Suprapubic skin (tissue), 4 donors: Measurements from ENCODE around the gene GPD1L. TPM values are rescaled to one million over a fixed set of nuclear protein-coding genes. Genes with fewer than 3 reads are reported as not detected.

Source experiments
- DNase-seq, 2 donors: peaks; one replicate each; pipeline ENCODE4 v3.0.0-alpha.2; 2019; ENCODE audit warnings: low spot score in 2 of 2
- H3K27ac ChIP-seq: fragments of 200-600 bp; sonication (generic); one replicate; pipeline ENCODE4 v1.5.1; 2019
- H3K27me3 ChIP-seq: fragments of 200-600 bp; sonication (generic); one replicate; pipeline ENCODE4 v1.5.1; 2019
- H3K36me3 ChIP-seq: fragments of 200-600 bp; sonication (generic); one replicate; pipeline ENCODE4 v1.5.1; 2019
- H3K4me1 ChIP-seq: fragments of 200-600 bp; sonication (generic); one replicate; pipeline ENCODE4 v1.5.1; 2019
- H3K4me3 ChIP-seq: fragments of 200-600 bp; sonication (generic); one replicate; pipeline ENCODE4 v1.5.1; 2019; ENCODE audit warnings: mild to moderate bottlenecking
- H3K9me3 ChIP-seq: fragments of 200-600 bp; sonication (generic); one replicate; pipeline ENCODE4 v1.5.1; 2019
- EP300 ChIP-seq: sonication (generic); formaldehyde crosslinking; IDR thresholded peaks from one replicate; pipeline ENCODE4 v1.6.1; 2017; ENCODE audit warnings: antibody characterized with exemption
- POLR2A ChIP-seq, 2 donors: fragments of 450-650 bp; IDR thresholded peaks; one replicate each; pipeline ENCODE4 v1.6.1; 2017; ENCODE audit warnings: antibody characterized with exemption in 2 of 2, mild to moderate bottlenecking in 2 of 2, moderate library complexity in 2 of 2
- POLR2AphosphoS5 ChIP-seq, 3 donors: sonication (generic); formaldehyde crosslinking; IDR thresholded peaks; one replicate each; pipeline ENCODE4 v1.6.1; 2017; ENCODE audit warnings: antibody characterized with exemption in 3 of 3
- WGBS: methylation state at CpG from one replicate; pipeline ENCODE4 v1.1.5; 2018; 5-methylcytosine and 5-hydroxymethylcytosine counted together
- total RNA-seq, 4 donors: library from RNA; depleted of rRNA; stranded (reverse); fragments of >200 nt; gene quantifications; one replicate each; pipeline ENCODE4 v1.1.0, GENCODE V29; 2016
- TF ChIP-seq, protein P1 (sequence below), 2 donors: fragments of 200-600 bp in 1 of 2; fragments of 450-650 bp in 1 of 2; sonication (generic) in 1 of 2; IDR thresholded peaks; one replicate each; pipeline ENCODE4 v1.5.1; 2016 to 2019; ENCODE audit warnings: antibody characterized with exemption in 2 of 2, mild to moderate bottlenecking in 1 of 2, moderate library complexity in 1 of 2

The GPD1L gene
- total RNA-seq, 4 donors from 2014 or later = 21.4 to 79.9 (median 28.5) TPM

DNA sequence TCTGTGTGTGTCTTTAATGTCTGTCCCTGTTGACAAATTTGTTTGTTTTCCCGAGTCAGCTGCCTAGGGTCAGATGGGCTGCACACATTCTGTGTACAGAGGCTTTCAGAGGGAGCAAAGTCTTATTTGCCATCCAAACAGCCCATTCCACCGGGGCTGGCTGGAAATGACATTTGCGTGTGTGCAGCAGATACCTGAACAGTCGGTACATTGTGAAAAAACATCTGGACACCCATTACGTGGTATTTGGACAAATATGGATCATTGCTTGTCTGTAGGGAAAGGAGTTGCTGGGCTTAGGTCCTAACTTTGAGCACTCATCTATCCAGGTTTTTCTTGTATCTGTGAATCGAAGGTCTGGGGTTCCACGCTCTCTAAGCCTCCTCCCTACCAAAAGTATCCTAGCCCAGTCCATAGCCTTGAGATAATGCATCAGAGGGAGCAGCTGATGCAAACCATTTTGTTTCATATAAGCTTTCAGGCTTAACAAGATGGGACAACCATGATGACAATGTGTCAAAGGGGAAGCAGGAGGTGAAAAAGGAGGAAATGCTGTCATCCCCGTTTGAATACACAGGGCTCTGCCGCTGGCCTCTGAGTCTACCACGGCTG is 109.9 kb downstream of the GPD1L start:
- TF ChIP-seq POLR2AphosphoS5 (IDR thresholded peaks at IDR 0.05) = no peak
- TF ChIP-seq POLR2A (IDR thresholded peaks at IDR 0.05) = no peak
- TF ChIP-seq, protein P1, sequence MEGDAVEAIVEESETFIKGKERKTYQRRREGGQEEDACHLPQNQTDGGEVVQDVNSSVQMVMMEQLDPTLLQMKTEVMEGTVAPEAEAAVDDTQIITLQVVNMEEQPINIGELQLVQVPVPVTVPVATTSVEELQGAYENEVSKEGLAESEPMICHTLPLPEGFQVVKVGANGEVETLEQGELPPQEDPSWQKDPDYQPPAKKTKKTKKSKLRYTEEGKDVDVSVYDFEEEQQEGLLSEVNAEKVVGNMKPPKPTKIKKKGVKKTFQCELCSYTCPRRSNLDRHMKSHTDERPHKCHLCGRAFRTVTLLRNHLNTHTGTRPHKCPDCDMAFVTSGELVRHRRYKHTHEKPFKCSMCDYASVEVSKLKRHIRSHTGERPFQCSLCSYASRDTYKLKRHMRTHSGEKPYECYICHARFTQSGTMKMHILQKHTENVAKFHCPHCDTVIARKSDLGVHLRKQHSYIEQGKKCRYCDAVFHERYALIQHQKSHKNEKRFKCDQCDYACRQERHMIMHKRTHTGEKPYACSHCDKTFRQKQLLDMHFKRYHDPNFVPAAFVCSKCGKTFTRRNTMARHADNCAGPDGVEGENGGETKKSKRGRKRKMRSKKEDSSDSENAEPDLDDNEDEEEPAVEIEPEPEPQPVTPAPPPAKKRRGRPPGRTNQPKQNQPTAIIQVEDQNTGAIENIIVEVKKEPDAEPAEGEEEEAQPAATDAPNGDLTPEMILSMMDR (IDR thresholded peaks at IDR 0.05) = no peak
- TF ChIP-seq EP300 = no peak
- Histone ChIP-seq H3K36me3 (no peaks in the 10 kb centered on the region), H3K27me3 (no peaks in the 10 kb centered on the region), H3K4me1 (no peaks in the 10 kb centered on the region), H3K9me3 (no peaks in the 10 kb centered on the region), H3K4me3 (no peak overlapping the region), H3K27ac (no peak overlapping the region)
- no peak for DNase-seq
- WGBS = 65% methylated on average over 10 of the region's 10 CpGs

DNA sequence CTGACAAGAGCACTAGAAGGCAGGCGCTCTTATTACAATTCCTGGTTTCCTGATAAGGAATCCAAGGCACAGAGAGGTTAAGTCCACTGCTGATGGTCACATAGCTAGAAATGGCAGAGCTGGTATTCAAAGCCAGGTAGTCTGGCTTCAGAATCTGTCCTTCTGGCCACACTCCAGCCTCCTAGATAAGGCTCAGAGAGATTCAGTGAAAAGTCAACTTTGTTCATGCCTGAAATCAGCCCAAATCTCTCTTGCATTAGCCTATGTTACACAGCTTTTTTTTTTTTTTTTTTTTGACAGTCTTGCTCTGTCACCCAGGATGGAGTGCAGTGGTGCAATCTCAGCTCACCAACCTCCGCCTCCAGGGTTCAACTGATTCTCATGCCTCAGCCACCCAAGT is 110.9 kb downstream of the GPD1L start:
- Histone ChIP-seq H3K27ac (no peak overlapping the region), H3K4me3 (no peak overlapping the region), H3K9me3 (no peaks in the 10 kb centered on the region), H3K4me1 (no peaks in the 10 kb centered on the region), H3K27me3 (no peaks in the 10 kb centered on the region), H3K36me3 (no peaks in the 10 kb centered on the region)
- no peak for DNase-seq
- WGBS = 89% methylated on average over 2 of the region's 2 CpGs
- TF ChIP-seq, protein P1 (IDR thresholded peaks at IDR 0.05) = no peak
- TF ChIP-seq EP300 = no peak

Other genes with a start within 250 kb of the GPD1L start
- 10 to 100 TPM; 12.5 to 38.3 (median 22.7) TPM for gene OSBPL10, start 125.4 kb upstream of the GPD1L start, total RNA-seq
- gene ZNF860, start 124.9 kb upstream of the GPD1L start, total RNA-seq = 1 to 10 TPM; 1.2 to 3.4 (median 1.7) TPM
- gene CMTM8, start 132.1 kb downstream of the GPD1L start, total RNA-seq = 10 to 100 TPM in 2 of 4 donors, 1 to 10 TPM in 2; 7.4 to 16.3 (median 10.6) TPM